Muscle layer of duodenum (tissue), 2 donors: Measurements from ENCODE around the gene NT5DC4.

Experiments
- H3K27ac ChIP-seq: one replicate; pipeline ENCODE4 v1.7.0; 2013; ENCODE audit warnings: mild to moderate bottlenecking, low read length
- H3K27me3 ChIP-seq: one replicate; pipeline ENCODE4 v1.7.0; 2013; ENCODE audit warnings: low read depth, mild to moderate bottlenecking, control low read depth, low read length
- H3K36me3 ChIP-seq, 2 donors: one replicate each; pipeline ENCODE4 v1.7.0; 2013; ENCODE audit warnings: low read length in 2 of 2, control low read depth in 1 of 2, mild to moderate bottlenecking in 1 of 2; ENCODE audit not compliant: insufficient read depth in 2 of 2, control insufficient read depth in 1 of 2
- H3K4me1 ChIP-seq, 2 donors: one replicate each; pipeline ENCODE4 v1.7.0; 2013; ENCODE audit warnings: low read length in 2 of 2, mild to moderate bottlenecking in 2 of 2, control low read depth in 1 of 2, moderate library complexity in 1 of 2; ENCODE audit not compliant: insufficient read depth in 2 of 2, control insufficient read depth in 1 of 2
- H3K4me3 ChIP-seq, 2 donors: one replicate each; pipeline ENCODE4 v1.7.0; 2013; ENCODE audit warnings: low read length in 2 of 2, low read depth in 1 of 2, mild to moderate bottlenecking in 1 of 2
- H3K9me3 ChIP-seq, 2 donors: one replicate each; pipeline ENCODE4 v1.7.0; 2013; ENCODE audit warnings: low read length in 2 of 2, control low read depth in 1 of 2, mild to moderate bottlenecking in 1 of 2; ENCODE audit not compliant: control insufficient read depth in 1 of 2
- donor health status: healthy.

The NT5DC4 gene

DNA sequence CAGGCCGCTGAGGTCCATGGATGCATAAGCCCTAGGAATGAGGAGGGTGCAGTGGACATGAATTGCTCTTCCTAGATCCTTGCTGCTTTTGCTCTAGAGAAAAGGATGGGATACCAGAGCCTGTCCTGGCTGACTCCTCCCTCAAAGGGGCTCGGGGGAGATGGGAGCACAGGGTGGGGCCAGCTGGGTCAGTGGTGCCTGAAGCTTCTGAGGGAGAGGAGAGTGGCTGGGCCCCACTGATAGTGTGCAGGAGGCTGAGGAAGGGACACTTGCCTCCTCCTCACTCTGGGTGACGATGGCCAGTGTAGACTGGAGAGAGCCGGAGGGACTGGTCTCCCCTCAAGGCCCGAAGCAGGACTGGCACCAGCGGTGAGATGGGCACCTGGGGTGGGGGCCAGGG is at the start of gene NT5DC4:
Gene NT5DC4, plus strand, starts transcription at position 236 of the 400 bp plus-strand sequence. Its CDS starts 60 bp downstream, at position 296.
- no peaks in the 10 kb centered on the region for H3K36me3 ChIP-seq
- H3K27me3 ChIP-seq, result no peaks in the 10 kb centered on the region
- H3K4me3 ChIP-seq, result no peak within 1 kb of the TSS
- H3K9me3 ChIP-seq, result no peaks in the 10 kb centered on the region
- no peak within 1 kb of the TSS for H3K27ac ChIP-seq
- H3K4me1 ChIP-seq, result no peaks in the 10 kb centered on the region

DNA sequence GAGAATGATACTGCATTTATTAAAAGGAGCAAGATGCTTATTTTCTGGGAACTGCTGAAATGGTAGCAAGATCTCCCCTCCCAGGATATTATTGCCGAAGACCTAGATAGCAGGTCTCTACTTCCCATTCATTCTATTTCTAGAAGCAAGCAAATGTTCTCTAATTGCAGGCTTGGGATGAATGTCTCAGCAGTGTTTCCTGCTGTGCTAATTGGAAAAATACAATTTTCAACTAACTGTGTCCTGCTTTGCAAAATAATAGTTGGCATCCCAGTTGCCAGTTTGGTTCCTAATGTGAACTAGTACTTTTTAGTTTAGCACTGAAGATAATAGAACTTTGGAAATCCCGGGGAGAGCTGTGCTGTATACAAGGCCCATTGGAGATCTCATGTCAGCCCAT is 49.0 kb upstream of the NT5DC4 start:
- no peaks in the 10 kb centered on the region for H3K4me1 ChIP-seq
- H3K4me3 ChIP-seq, result no peak overlapping the region
- no peaks in the 10 kb centered on the region for H3K27me3 ChIP-seq
- H3K27ac ChIP-seq, result no peak overlapping the region
- no peaks in the 10 kb centered on the region for H3K36me3 ChIP-seq
- H3K9me3 ChIP-seq, result no peaks in the 10 kb centered on the region

DNA sequence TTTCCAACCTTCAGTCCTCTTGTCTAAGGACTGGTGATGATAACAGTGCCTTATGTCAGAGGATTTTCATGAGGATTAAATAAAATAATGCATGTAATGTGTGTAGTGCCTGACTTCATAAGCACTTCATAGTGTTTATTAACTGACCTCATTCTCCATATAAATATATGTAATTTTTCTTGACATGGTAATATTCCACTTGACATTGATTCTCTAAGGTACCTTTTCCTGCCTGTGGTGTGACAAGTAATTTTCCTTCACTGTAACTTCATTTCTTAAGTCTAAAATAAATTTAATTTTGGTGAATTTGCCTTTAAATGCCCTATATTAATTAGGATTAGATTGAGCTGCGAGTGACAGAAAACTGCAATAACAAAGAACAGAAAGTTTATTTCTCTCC is 47.8 kb upstream of the NT5DC4 start:
- Histone ChIP-seq H3K27ac (no peak overlapping the region), H3K27me3 (no peaks in the 10 kb centered on the region), H3K9me3 (no peaks in the 10 kb centered on the region), H3K36me3 (no peaks in the 10 kb centered on the region), H3K4me3 (no peak overlapping the region), H3K4me1 (no peaks in the 10 kb centered on the region)

DNA sequence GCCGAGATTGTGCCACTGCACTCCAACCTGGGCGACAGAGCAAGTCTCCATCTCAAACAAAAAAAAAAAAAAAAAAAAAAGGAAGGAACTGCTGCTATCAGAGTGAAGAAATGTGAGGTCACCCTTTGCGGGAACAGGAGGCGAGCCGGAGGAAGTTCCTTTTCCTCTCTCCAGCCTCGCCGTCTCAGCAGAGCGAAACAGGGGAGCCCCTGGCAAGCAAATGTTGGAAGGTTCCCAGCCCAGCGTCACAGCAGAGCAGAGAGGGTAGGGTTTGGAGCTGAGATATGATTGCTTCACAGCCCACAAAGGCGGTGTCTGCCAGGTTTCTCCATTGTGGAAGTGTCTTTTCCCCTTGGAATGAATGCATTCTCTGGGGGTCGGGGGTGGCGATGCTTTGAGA is 46.6 kb upstream of the NT5DC4 start:
- Histone ChIP-seq H3K4me3 (no peak overlapping the region), H3K27ac (no peak overlapping the region), H3K9me3 (no peaks in the 10 kb centered on the region), H3K36me3 (no peaks in the 10 kb centered on the region), H3K4me1 (no peaks in the 10 kb centered on the region), H3K27me3 (no peaks in the 10 kb centered on the region)

DNA sequence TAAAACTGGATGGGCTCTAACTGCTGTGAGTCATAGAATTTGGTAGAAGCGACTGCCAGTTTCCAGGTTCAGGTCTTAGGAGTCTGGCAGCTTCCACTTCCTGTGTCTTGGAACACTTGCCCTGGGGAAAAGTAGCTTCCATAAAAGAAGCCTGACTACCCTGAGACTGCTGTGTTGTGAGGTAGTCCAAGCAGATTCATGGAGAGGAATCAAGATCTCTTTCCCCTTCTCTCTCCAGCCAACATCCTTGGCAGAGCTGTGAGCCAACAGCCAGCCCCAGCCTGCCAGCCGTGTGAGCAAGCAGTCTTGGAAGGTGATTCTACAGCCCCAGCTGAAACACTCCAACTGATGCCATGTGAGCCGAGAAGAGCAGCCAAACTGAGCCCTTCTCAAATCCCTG is 41.3 kb upstream of the NT5DC4 start:
- Histone ChIP-seq H3K27me3 (no peaks in the 10 kb centered on the region), H3K36me3 (no peaks in the 10 kb centered on the region), H3K4me3 (no peak overlapping the region), H3K9me3 (no peaks in the 10 kb centered on the region), H3K4me1 (no peaks in the 10 kb centered on the region), H3K27ac (no peak overlapping the region)

DNA sequence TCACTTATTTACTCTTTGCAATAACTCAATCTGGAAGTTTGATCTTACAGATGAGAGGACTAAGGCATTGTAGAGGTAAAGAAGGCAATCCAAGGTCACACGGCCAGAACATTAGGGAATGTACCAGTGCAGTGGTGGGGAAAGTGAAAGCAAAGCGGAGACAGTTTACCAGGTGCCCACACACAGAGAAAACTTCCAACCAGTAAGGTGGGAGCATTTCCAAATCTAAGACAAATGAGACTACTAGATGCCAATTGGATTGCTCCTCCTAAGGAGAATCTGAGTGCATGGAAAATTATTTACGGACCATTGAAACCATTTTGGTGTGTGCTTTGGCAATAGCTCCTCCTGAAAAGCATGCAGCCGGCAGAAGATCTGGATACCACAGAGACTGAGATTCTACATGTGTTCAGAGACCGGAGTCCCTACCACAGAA is 40.1 kb upstream of the NT5DC4 start:
- Histone ChIP-seq H3K36me3 (no peaks in the 10 kb centered on the region), H3K9me3 (no peaks in the 10 kb centered on the region), H3K4me3 (no peak overlapping the region), H3K27me3 (no peaks in the 10 kb centered on the region), H3K4me1 (no peaks in the 10 kb centered on the region), H3K27ac (no peak overlapping the region)

DNA sequence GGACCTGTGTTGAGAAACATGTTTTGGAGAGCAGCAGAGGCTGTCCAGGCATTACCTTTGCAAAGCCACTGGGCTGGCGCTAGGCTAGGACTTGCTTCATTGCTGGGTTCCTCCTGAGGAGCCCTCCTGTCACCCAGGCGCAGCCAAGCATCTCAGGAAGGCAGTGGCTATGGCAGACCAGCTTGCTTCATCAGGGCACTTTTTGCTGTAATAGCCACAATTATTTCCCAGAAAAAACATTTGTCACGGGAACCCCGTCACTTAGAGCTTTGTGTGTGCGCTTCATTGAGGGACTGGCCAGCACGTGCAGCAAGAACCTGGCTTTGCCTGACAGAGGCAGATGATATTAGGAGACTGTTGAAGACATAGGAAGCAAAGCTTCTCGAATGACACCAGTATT is 38.7 kb upstream of the NT5DC4 start:
- H3K27ac ChIP-seq, result no peak overlapping the region
- no peaks in the 10 kb centered on the region for H3K36me3 ChIP-seq
- no peak overlapping the region for H3K4me3 ChIP-seq
- no peaks in the 10 kb centered on the region for H3K27me3 ChIP-seq
- no peaks in the 10 kb centered on the region for H3K4me1 ChIP-seq
- no peaks in the 10 kb centered on the region for H3K9me3 ChIP-seq

DNA sequence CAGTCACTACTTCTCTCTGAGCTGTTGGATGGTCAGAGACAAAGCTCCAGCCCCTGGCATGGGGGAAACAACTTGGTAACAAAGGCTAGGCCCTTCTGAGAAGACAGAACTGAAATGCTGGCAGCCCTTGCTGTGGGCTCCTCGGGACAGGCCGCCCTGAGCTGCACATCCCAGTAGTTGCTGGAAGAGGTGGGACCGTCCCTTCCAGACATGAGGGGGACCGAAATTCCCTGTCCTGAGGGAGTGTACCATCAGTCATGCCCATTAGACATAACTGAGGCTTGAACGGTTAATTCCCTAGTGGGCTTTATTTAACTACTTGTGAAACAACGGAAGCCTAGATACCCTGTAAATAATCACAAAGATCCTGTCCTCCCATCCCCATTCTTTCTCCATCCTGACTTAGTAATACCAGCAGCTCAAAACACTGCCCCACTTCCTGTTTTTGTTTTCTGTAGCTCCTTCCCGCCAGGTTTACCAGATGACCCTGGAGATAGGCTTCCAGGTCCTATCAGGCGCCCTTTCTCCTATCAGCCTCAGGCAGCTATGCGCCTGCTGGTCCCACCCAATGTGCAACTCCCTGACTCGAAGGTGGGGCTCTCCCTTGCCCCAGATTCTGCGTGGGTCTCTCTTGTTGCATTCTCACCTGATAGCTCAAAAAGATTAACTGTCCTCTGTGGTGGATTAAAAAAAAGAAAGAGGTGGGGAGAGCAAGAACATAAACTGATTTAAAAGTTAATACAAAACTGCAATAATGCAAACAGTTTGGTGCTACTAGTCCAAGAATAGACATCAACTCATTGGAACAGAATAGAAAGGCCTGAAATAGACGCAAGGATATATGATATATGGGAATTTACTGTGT is 37.0 kb upstream of the NT5DC4 start:
- Histone ChIP-seq H3K9me3 (no peaks in the 10 kb centered on the region), H3K27ac (no peak overlapping the region), H3K4me1 (no peaks in the 10 kb centered on the region), H3K4me3 (no peak overlapping the region), H3K27me3 (no peaks in the 10 kb centered on the region), H3K36me3 (no peaks in the 10 kb centered on the region)

DNA sequence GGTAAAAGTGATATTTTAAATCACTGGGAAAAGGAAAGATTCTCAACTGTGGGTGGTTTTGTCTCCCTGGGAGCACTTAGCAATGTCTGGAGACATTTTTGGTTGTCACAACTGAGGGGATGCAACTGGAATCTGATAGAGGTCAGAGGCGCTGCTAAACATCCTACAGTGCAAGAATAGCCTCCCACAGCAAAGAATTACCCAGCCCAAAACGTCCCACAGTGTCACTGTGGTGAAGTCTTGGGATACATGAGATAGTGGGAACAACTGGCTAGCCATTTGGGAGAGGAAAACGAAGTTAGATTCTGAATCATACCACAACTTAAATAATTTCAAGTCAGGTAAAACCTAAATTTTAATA is 36.4 kb upstream of the NT5DC4 start:
- no peaks in the 10 kb centered on the region for H3K9me3 ChIP-seq
- no peaks in the 10 kb centered on the region for H3K4me1 ChIP-seq
- no peaks in the 10 kb centered on the region for H3K27me3 ChIP-seq
- no peak overlapping the region for H3K4me3 ChIP-seq
- H3K36me3 ChIP-seq, result no peaks in the 10 kb centered on the region
- H3K27ac ChIP-seq, result no peak overlapping the region

DNA sequence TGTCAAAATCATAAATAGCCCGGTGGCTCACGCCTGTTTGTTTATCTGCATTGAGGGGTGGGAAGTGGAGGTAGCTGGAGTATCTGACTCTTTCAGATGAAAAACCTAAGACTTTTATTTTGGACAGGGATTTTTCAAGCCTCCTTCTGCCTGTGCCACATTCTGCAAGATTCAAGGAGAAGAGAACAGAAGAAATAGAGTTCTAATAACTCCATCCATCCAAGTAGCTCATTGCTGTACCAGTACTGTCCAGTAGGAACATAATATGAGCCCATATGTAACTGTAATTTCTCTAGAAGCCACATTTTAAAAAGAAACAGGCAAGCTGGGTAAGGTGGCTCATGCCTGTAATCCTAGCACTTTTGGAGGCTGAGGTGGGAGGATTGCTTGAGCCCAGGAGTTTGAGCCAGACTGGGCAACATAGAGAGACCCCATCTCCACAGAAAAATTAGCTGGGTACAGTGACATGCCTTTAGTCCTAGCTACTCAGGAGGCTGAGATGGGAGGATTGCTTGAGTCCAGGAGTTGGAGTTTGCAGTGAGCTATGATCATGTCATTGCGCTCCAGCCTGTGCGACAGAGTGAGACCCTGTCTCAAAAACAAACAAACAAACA is 35.4 kb upstream of the NT5DC4 start:
- no peaks in the 10 kb centered on the region for H3K27me3 ChIP-seq
- no peaks in the 10 kb centered on the region for H3K36me3 ChIP-seq
- no peak overlapping the region for H3K4me3 ChIP-seq
- H3K27ac ChIP-seq, result no peak overlapping the region
- no peaks in the 10 kb centered on the region for H3K9me3 ChIP-seq
- H3K4me1 ChIP-seq, result no peaks in the 10 kb centered on the region

DNA sequence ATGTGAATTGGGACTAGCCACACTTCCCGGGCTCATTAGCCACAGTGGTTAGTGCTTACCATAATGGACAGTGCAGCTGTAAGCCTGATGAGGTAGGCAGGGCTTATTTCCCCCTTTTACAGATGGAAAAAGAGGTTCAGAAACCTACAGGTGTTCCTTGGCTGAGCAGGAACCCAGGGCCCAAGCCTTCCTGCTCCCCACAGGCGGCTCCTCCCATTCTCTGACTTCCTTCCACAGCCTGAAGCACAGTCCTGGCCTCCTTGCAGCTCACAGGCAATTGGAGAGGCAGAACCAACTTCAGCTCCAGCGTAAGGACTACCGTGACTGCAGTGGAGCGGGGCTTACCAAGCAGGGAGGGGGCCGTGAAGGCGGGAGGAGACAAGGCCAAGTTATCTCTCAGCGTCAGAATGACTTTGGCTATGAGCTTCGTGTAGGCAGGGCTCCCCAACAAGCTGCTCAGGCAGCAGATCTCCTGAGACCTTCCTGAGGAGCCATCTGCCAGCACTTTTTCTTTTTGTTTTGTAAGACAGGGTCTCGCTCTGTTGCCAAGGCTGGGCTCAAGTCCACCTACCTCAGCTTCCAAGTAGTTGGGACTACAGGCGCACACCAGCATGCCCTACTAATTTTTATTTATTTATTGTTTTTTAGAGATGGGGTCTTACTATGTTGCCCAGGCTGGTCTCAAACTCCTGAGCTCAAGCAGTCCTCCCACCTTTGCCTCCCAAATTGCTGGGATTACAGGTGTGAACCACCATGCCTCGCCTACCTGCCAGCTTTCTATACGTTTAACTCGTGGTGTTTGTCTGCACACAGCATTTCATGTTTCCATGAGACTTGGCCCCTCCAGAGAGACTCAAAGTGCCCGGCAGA is 34.2 kb upstream of the NT5DC4 start:
- no peak overlapping the region for H3K4me3 ChIP-seq
- no peak overlapping the region for H3K27ac ChIP-seq
- no peaks in the 10 kb centered on the region for H3K27me3 ChIP-seq
- no peaks in the 10 kb centered on the region for H3K36me3 ChIP-seq
- H3K9me3 ChIP-seq, result no peaks in the 10 kb centered on the region
- H3K4me1 ChIP-seq, result peaks cover 0 to 4% of the 10 kb centered on the region in 2 donors
